Measurements from ENCODE around the gene TUBA1C. TPM values are rescaled to one million over a fixed set of nuclear protein-coding genes. Genes with fewer than 3 reads are reported as not detected.
A peak's percentile ranks its signal among the peaks of the same experiment; 100 is the strongest.

The TUBA1C gene
- total and polyA plus RNA-seq, 9 of the 15 experiments (the other 6 are each of a cell fraction or from before 2014, with no cell fraction given) = 755 to 3,012 (median 914) TPM

- TF ChIP-seq HINFP (tag; conservative IDR thresholded peaks at IDR 0.05; ENCODE audit: low read depth) = no peak
- no peak for TF ChIP-seq TSC22D4 (tag; IDR thresholded peaks at IDR 0.05)
- TF ChIP-seq CC2D1A (IDR thresholded peaks at IDR 0.05) = peak; percentile 62; the same call in 1 of the 2 replicates
- no peak for TF ChIP-seq EWSR1 (IDR thresholded peaks at IDR 0.05; ENCODE audit: borderline replicate concordance, low read depth, partially characterized antibody)
- no peak for TF ChIP-seq RERE (CRISPR knock-in tag; IDR thresholded peaks at IDR 0.05; ENCODE audit: borderline replicate concordance)
- TF ChIP-seq CHAMP1 (IDR thresholded peaks at IDR 0.05) = no peak
- peak; percentile 50; the same call in 1 of the 2 replicates for TF ChIP-seq FOXM1 (IDR thresholded peaks at IDR 0.05; ENCODE audit: low read depth)
- no peak for TF ChIP-seq FOXM1 (CRISPR knock-in tag; IDR thresholded peaks at IDR 0.05; ENCODE audit: low read depth)
- no peak for TF ChIP-seq HOXB6 (CRISPR knock-in tag; IDR thresholded peaks at IDR 0.05; ENCODE audit: borderline replicate concordance)
- TF ChIP-seq RREB1 (CRISPR knock-in tag; IDR thresholded peaks at IDR 0.05) = no peak
- TF ChIP-seq SAFB2 (IDR thresholded peaks at IDR 0.05; ENCODE audit: borderline replicate concordance, low read depth, low read length, severe bottlenecking) = no peak
- TF ChIP-seq CREB1 (IDR thresholded peaks at IDR 0.05) = peak; percentile 50; the same call in 1 of the 2 replicates
- TF ChIP-seq CREB1 (CRISPR knock-in tag; IDR thresholded peaks at IDR 0.05) = peak; percentile 82
Measured at GRCh38 chr12:49288412-49288853, 23.6 kb downstream of the TUBA1C start (continued).

All from K562 (cell line).